Mesendoderm (in vitro differentiated cells): ENCODE data around the gene B3GALT6.

Experiments used
- DNase-seq: peaks from one replicate; pipeline ENCODE4 v3.0.0; 2013
- H2AK5ac ChIP-seq: 2 replicates; pipeline ENCODE4 v1.6.1; 2013; ENCODE audit warnings: low read length, inconsistent platforms
- H2BK120ac ChIP-seq: 2 replicates; pipeline ENCODE4 v1.6.1; 2013; ENCODE audit warnings: low read depth, mild to moderate bottlenecking, low read length, moderate library complexity, mixed read lengths
- H2BK15ac ChIP-seq: replicated peaks from 2 replicates; pipeline ENCODE4 v1.6.1; 2013; ENCODE audit warnings: low read depth, mild to moderate bottlenecking, moderate library complexity
- H2BK5ac ChIP-seq: 2 replicates; pipeline ENCODE4 v1.6.1; 2013; ENCODE audit warnings: low read length, inconsistent platforms
- H3K18ac ChIP-seq: 2 replicates; pipeline ENCODE4 v1.6.1; 2013; ENCODE audit warnings: mild to moderate bottlenecking, low read length, mixed read lengths
- H3K23ac ChIP-seq: one replicate; pipeline ENCODE4 v1.6.1; 2013; ENCODE audit warnings: low read length
- H3K27ac ChIP-seq: 2 replicates; pipeline ENCODE4 v1.5.1; 2013; ENCODE audit warnings: low read depth, mild to moderate bottlenecking, inconsistent platforms, low read length, moderate library complexity
- H3K27me3 ChIP-seq: 2 replicates; pipeline ENCODE4 v1.6.1; 2013; ENCODE audit warnings: low read length, control low read depth, mild to moderate bottlenecking, inconsistent platforms; ENCODE audit not compliant: insufficient read depth, poor library complexity
- H3K36me3 ChIP-seq: 2 replicates; pipeline ENCODE4 v1.6.1; 2013; ENCODE audit warnings: low read length, inconsistent platforms; ENCODE audit not compliant: control insufficient read depth, insufficient read depth
- H3K4ac ChIP-seq: one replicate; pipeline ENCODE4 v1.6.1; 2013; ENCODE audit warnings: low read depth, mild to moderate bottlenecking, low read length, moderate library complexity
- H3K4me1 ChIP-seq: 2 replicates; pipeline ENCODE4 v1.6.1; 2013; ENCODE audit warnings: low read depth, low read length, inconsistent platforms; ENCODE audit not compliant: control insufficient read depth
- H3K4me2 ChIP-seq: 2 replicates; pipeline ENCODE4 v1.6.1; 2013; ENCODE audit warnings: low read length
- H3K4me3 ChIP-seq: 2 replicates; pipeline ENCODE4 v1.5.1; 2013; ENCODE audit warnings: mild to moderate bottlenecking, low read length
- H3K56ac ChIP-seq: one replicate; pipeline ENCODE4 v1.6.1; 2013; ENCODE audit warnings: low read length
- H3K79me1 ChIP-seq: 2 replicates; pipeline ENCODE4 v1.6.1; 2013; ENCODE audit warnings: low read length, inconsistent platforms
- H3K79me2 ChIP-seq: 2 replicates; pipeline ENCODE4 v1.6.1; 2013; ENCODE audit warnings: mild to moderate bottlenecking, low read length; ENCODE audit not compliant: control insufficient read depth, insufficient read depth
- H3K9ac ChIP-seq: 2 replicates; pipeline ENCODE4 v1.6.1; 2013; ENCODE audit warnings: low read length, inconsistent platforms
- H4K5ac ChIP-seq: one replicate; pipeline ENCODE4 v1.6.1; 2013; ENCODE audit warnings: low read length
- H4K8ac ChIP-seq: one replicate; pipeline ENCODE4 v1.6.1; 2013; ENCODE audit warnings: low read depth, mild to moderate bottlenecking, control low read depth, low read length, moderate library complexity
- WGBS: extraction: QIAGEN DNeasy Blood & Tissue Kit; methylation state at CpG from one replicate; pipeline ENCODE4 v1.1.7; 2013; ENCODE audit warnings: low lambda C conversion rate, missing lambda C conversion rate; ENCODE audit not compliant: insufficient coverage; ENCODE audit errors: extremely low coverage; 5-methylcytosine and 5-hydroxymethylcytosine counted together

Gene B3GALT6

GRCh38 chr1:1220197-1220596 is 11.8 kb upstream of the B3GALT6 start:
- Histone ChIP-seq H3K27me3 (no peaks in the 10 kb centered on the region), H3K27ac (no peak overlapping the region), H3K4me3 (no peak overlapping the region), H3K9ac (no peak overlapping the region), H3K23ac (no peak overlapping the region), H3K56ac (no peak overlapping the region), H3K4me2 (no peak overlapping the region), H2BK15ac (no peak overlapping the region), H4K5ac (no peak overlapping the region), H4K8ac (no peak overlapping the region), H3K4me1 (no peaks in the 10 kb centered on the region), H3K4ac (no peak overlapping the region), H3K36me3 (peaks cover 4% of the 10 kb centered on the region), H2BK5ac (no peak overlapping the region), H3K79me2 (no peaks in the 10 kb centered on the region), H2BK120ac (no peak overlapping the region), H3K79me1 (peaks cover 6% of the 10 kb centered on the region), H2AK5ac (no peak overlapping the region), H3K18ac (no peak overlapping the region)
- no CpG with 5 or more reads among the region's 24 CpGs for WGBS
- no peak for DNase-seq

- H3K27me3 ChIP-seq, result no peaks in the 10 kb centered on the region
- no peak for DNase-seq
- no peak overlapping the region for H3K4me3 ChIP-seq
- H3K56ac ChIP-seq, result no peak overlapping the region
- H2BK15ac ChIP-seq, result no peak overlapping the region
- peaks cover 6% of the 10 kb centered on the region for H3K79me1 ChIP-seq
- H3K79me2 ChIP-seq, result no peaks in the 10 kb centered on the region
- H3K4me1 ChIP-seq, result no peaks in the 10 kb centered on the region
- H2BK120ac ChIP-seq, result no peak overlapping the region
- H3K23ac ChIP-seq, result no peak overlapping the region
- H3K18ac ChIP-seq, result no peak overlapping the region
- no peak overlapping the region for H2BK5ac ChIP-seq
- H3K36me3 ChIP-seq, result peaks cover 4% of the 10 kb centered on the region
- no peak overlapping the region for H3K9ac ChIP-seq
- no peak overlapping the region for H2AK5ac ChIP-seq
- no peak overlapping the region for H3K27ac ChIP-seq
- H4K5ac ChIP-seq, result no peak overlapping the region
- no CpG with 5 or more reads among the region's 30 CpGs for WGBS
- H3K4ac ChIP-seq, result no peak overlapping the region
- H3K4me2 ChIP-seq, result no peak overlapping the region
- H4K8ac ChIP-seq, result no peak overlapping the region
These were observed 10.0 kb upstream of the B3GALT6 start for GRCh38 chr1:1221887-1222574.

GRCh38 chr1:1222575-1223225 is 9.3 kb upstream of the B3GALT6 start:
- whole genome bisulfite sequencing, result no CpG with 5 or more reads among the region's 44 CpGs
- DNase-seq, result no peak
- no peak overlapping the region for H3K9ac ChIP-seq
- no peak overlapping the region for H2AK5ac ChIP-seq
- H3K56ac ChIP-seq, result no peak overlapping the region
- H3K79me2 ChIP-seq, result peaks cover under 1% of the 10 kb centered on the region
- H2BK5ac ChIP-seq, result no peak overlapping the region
- no peak overlapping the region for H3K18ac ChIP-seq
- H3K4ac ChIP-seq, result no peak overlapping the region
- H3K27me3 ChIP-seq, result no peaks in the 10 kb centered on the region
- H3K4me1 ChIP-seq, result no peaks in the 10 kb centered on the region
- H3K4me2 ChIP-seq, result no peak overlapping the region
- H4K5ac ChIP-seq, result no peak overlapping the region
- peaks cover 7% of the 10 kb centered on the region for H3K79me1 ChIP-seq
- H2BK15ac ChIP-seq, result no peak overlapping the region
- no peak overlapping the region for H3K27ac ChIP-seq
- H3K4me3 ChIP-seq, result no peak overlapping the region
- no peak overlapping the region for H2BK120ac ChIP-seq
- no peak overlapping the region for H4K8ac ChIP-seq
- H3K36me3 ChIP-seq, result peaks cover 4% of the 10 kb centered on the region
- H3K23ac ChIP-seq, result no peak overlapping the region

- H3K4me2 ChIP-seq, result no peak overlapping the region
- no peak overlapping the region for H4K5ac ChIP-seq
- H2BK120ac ChIP-seq, result no peak overlapping the region
- peaks cover 9% of the 10 kb centered on the region for H3K79me1 ChIP-seq
- H3K36me3 ChIP-seq, result peaks cover 4% of the 10 kb centered on the region
- H3K18ac ChIP-seq, result no peak overlapping the region
- no peak overlapping the region for H2BK5ac ChIP-seq
- no peak overlapping the region for H2BK15ac ChIP-seq
- no peak overlapping the region for H3K4me3 ChIP-seq
- no peak overlapping the region for H4K8ac ChIP-seq
- H3K4ac ChIP-seq, result no peak overlapping the region
- H3K27ac ChIP-seq, result no peak overlapping the region
- no peak overlapping the region for H3K9ac ChIP-seq
- no peak for DNase-seq
- no CpG with 5 or more reads among the region's 15 CpGs for whole genome bisulfite sequencing
- no peak overlapping the region for H3K23ac ChIP-seq
- no peaks in the 10 kb centered on the region for H3K27me3 ChIP-seq
- H3K79me2 ChIP-seq, result peaks cover 4% of the 10 kb centered on the region
- no peak overlapping the region for H2AK5ac ChIP-seq
- H3K4me1 ChIP-seq, result no peaks in the 10 kb centered on the region
- H3K56ac ChIP-seq, result no peak overlapping the region
These were observed 8.7 kb upstream of the B3GALT6 start for GRCh38 chr1:1223321-1223720.

GRCh38 chr1:1223891-1224290 is 8.1 kb upstream of the B3GALT6 start:
- H2BK5ac ChIP-seq, result no peak overlapping the region
- no peak overlapping the region for H4K8ac ChIP-seq
- H3K4me2 ChIP-seq, result no peak overlapping the region
- no peak overlapping the region for H2BK120ac ChIP-seq
- no peak overlapping the region for H3K18ac ChIP-seq
- H3K56ac ChIP-seq, result no peak overlapping the region
- H3K27me3 ChIP-seq, result no peaks in the 10 kb centered on the region
- DNase-seq, result no peak
- H3K4me1 ChIP-seq, result no peaks in the 10 kb centered on the region
- H2BK15ac ChIP-seq, result no peak overlapping the region
- peaks cover 5% of the 10 kb centered on the region for H3K79me2 ChIP-seq
- H3K23ac ChIP-seq, result no peak overlapping the region
- WGBS, result no CpG with 5 or more reads among the region's 21 CpGs
- H3K36me3 ChIP-seq, result peaks cover 4% of the 10 kb centered on the region
- H3K4me3 ChIP-seq, result no peak overlapping the region
- H4K5ac ChIP-seq, result no peak overlapping the region
- H3K27ac ChIP-seq, result no peak overlapping the region
- no peak overlapping the region for H3K4ac ChIP-seq
- peaks cover 11% of the 10 kb centered on the region for H3K79me1 ChIP-seq
- H3K9ac ChIP-seq, result no peak overlapping the region
- no peak overlapping the region for H2AK5ac ChIP-seq
